HS-27A (cell line): Measurements from ENCODE around the gene CD46.
"Not testable (repeated sequence)": the region's sequence is repeated elsewhere in the genome, so short reads cannot be mapped to it uniquely, and the experiment has no call there.

ENCODE experiments used
- DNase-seq: peaks from one replicate; pipeline ENCODE4 v3.0.0-alpha.2; 2012; ENCODE audit warnings: low read depth, missing footprints

Gene CD46

GRCh38 chr1:207751790-207752455, at the start of gene CD46:
CD46 (plus strand) TSS chr1:207752054; CDS start chr1:207752213, 159 bp downstream.
- DNase-seq, result peak; percentile 67

GRCh38 chr1:207702317-207702716, 49.5 kb upstream of the CD46 start:
- DNase-seq, result no peak

GRCh38 chr1:207703712-207704111, 48.1 kb upstream of the CD46 start:
- no peak for DNase-seq

GRCh38 chr1:207708004-207708403, 43.9 kb upstream of the CD46 start:
- DNase-seq, result not testable (repeated sequence)

GRCh38 chr1:207711285-207711684, 40.6 kb upstream of the CD46 start:
- DNase-seq, result no peak

GRCh38 chr1:207712701-207713100, 39.2 kb upstream of the CD46 start:
- not testable (repeated sequence) for DNase-seq

- DNase-seq, result no peak
Measured at GRCh38 chr1:207713529-207713928, 38.3 kb upstream of the CD46 start.

GRCh38 chr1:207719234-207719633, 32.6 kb upstream of the CD46 start:
- DNase-seq, result no peak

- not testable (repeated sequence) for DNase-seq
Measured at GRCh38 chr1:207728200-207728858, 23.5 kb upstream of the CD46 start.

GRCh38 chr1:207737503-207738157, 14.2 kb upstream of the CD46 start:
- DNase-seq, result not testable (repeated sequence)

- DNase-seq, result not testable (repeated sequence)
Measured at GRCh38 chr1:207738158-207738659, 13.6 kb upstream of the CD46 start.

- no peak for DNase-seq
Measured at GRCh38 chr1:207740207-207740606, 11.6 kb upstream of the CD46 start.

GRCh38 chr1:207742850-207743555, 8.9 kb upstream of the CD46 start:
- DNase-seq, result no peak

- no peak for DNase-seq
Measured at GRCh38 chr1:207744000-207744534, 7.8 kb upstream of the CD46 start.

- DNase-seq, result peak; percentile 12
Measured at GRCh38 chr1:207745285-207745684, 6.6 kb upstream of the CD46 start.

GRCh38 chr1:207745839-207746767, 5.8 kb upstream of the CD46 start:
- no peak for DNase-seq

- DNase-seq, result no peak
Measured at GRCh38 chr1:207747627-207748492, 4.0 kb upstream of the CD46 start.

GRCh38 chr1:207748737-207749528, 2.9 kb upstream of the CD46 start:
- no peak for DNase-seq
